GM12801 (cell line): ENCODE measurements around the gene HRC.

Experiments
- TF ChIP-seq, protein P1 (sequence below): IDR thresholded peaks from one replicate; pipeline ENCODE4 v1.5.1; 2011; ENCODE audit warnings: control low read depth; ENCODE audit not compliant: insufficient read length; ENCODE audit errors: extremely low read depth

The HRC gene

DNA sequence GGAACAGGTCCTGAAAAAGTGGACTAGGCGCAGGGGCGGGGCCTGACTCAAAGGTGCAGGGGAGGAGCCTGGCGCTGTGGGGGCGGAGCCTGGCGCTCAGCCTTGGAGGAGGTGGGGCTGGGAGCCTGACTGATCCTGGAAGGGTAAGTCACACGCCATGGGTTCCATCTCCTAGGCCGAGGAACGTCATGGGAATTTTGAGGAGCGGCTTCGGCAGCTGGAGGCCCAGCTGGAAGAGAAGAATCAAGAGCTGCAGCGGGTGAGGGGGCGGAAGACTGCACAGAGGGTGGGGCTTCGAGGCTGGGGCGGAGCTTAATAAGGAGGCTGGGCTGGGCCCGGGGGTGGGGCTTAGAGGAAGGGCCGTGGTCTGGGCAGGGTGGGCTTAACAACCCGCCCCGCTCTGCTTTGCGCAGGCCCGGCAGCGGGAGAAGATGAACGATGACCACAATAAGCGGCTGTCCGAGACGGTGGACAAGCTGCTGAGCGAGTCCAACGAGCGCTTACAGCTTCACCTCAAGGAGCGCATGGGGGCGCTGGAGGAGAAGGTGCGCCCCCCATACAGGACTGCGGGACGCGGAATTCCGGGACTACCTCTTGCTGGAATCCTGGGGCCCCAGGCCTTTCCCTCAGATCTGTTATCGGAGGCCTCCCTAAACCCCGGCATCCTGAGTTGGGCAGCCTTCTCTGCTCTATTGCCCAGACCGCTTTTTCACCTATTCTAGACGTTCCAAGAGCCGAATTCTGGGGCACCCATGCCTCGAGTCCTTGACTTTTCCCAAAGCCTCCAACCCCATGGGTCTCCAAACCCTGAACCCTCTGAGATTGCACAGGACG, 21.4 kb downstream of the HRC start:
- TF ChIP-seq, protein P1, sequence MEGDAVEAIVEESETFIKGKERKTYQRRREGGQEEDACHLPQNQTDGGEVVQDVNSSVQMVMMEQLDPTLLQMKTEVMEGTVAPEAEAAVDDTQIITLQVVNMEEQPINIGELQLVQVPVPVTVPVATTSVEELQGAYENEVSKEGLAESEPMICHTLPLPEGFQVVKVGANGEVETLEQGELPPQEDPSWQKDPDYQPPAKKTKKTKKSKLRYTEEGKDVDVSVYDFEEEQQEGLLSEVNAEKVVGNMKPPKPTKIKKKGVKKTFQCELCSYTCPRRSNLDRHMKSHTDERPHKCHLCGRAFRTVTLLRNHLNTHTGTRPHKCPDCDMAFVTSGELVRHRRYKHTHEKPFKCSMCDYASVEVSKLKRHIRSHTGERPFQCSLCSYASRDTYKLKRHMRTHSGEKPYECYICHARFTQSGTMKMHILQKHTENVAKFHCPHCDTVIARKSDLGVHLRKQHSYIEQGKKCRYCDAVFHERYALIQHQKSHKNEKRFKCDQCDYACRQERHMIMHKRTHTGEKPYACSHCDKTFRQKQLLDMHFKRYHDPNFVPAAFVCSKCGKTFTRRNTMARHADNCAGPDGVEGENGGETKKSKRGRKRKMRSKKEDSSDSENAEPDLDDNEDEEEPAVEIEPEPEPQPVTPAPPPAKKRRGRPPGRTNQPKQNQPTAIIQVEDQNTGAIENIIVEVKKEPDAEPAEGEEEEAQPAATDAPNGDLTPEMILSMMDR, result no peak

DNA sequence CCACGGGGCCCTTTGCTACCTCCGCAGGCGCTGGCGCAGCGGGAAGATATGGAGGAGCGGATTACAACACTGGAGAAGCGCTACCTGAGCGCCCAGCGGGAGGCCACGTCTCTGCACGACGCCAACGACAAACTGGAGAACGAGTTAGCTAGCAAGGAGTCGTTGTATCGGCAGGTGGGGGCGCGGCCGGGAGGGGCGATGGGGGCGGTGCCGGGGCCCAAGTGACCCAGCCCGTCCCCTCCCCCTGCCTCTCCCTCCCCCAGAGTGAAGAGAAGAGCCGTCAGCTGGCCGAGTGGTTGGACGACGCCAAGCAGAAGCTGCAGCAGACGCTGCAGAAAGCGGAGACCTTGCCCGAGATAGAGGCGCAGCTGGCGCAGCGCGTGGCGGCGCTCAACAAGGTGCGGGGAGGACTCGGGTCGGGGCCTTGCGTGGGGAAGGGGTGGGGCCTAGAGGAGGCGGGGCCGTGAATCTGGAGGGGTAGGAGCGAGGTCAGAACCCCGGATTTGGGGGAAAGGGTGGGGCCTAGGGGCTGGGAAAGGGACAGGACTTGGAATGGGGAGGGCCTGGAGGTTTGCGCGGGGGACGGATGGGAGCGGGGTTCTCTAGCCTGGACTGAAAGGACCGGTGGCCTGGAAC, 22.1 kb downstream of the HRC start:
- TF ChIP-seq, protein P1, result no peak

DNA sequence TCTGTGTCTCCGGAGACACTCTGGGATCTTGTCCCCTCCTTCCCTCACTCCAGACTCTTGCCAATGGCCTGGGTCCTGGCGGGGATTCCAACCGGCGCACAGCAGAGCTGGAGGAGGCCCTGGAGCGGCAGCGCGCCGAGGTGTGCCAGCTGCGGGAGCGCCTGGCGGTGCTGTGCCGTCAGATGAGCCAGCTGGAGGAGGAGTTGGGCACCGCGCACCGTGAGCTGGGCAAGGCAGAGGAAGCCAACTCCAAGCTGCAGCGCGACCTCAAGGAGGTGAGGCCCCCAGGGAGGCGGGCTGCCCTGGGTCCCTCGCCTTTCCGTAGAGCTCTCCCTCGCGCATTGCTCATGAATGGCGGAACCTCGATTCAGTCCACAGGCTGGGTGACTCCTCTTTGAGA, 24.9 kb downstream of the HRC start:
- TF ChIP-seq, protein P1, result no peak

- TF ChIP-seq, protein P1, result no peak
Observed at GRCh38 chr19:49129238-49129583, 26.0 kb downstream of the HRC start.

DNA sequence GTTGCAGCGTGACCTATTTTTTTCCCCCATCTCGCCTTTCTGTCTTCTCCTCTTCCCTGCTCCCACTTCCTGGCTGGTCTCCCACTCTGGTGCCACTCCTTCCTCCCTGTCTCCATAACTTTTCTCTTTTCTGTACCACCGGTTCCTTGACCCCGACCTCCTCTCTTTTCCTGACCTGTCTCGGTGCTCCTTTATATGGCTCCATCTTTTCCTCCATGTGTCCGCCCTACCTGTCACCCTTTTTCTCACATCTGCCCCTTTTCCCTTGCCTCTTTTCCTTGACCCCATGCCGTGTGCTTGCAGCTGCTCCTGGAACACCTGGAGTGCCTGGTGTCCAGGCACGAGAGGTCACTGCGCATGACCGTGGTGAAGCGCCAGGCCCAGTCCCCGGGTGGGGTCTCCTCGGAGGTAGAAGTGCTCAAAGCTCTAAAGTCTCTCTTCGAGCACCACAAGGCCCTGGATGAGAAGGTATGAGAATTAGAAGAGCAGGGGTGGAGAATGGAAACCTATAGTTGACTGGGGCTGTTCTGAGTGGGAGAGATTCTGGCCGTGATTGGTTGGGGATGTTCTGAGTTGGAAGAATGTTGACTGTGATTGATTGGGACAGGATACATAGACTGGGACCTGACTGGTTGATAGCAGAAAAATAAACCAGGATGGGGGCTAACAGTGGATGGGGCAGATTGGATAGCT, 26.5 kb downstream of the HRC start:
- TF ChIP-seq, protein P1, result no peak

DNA sequence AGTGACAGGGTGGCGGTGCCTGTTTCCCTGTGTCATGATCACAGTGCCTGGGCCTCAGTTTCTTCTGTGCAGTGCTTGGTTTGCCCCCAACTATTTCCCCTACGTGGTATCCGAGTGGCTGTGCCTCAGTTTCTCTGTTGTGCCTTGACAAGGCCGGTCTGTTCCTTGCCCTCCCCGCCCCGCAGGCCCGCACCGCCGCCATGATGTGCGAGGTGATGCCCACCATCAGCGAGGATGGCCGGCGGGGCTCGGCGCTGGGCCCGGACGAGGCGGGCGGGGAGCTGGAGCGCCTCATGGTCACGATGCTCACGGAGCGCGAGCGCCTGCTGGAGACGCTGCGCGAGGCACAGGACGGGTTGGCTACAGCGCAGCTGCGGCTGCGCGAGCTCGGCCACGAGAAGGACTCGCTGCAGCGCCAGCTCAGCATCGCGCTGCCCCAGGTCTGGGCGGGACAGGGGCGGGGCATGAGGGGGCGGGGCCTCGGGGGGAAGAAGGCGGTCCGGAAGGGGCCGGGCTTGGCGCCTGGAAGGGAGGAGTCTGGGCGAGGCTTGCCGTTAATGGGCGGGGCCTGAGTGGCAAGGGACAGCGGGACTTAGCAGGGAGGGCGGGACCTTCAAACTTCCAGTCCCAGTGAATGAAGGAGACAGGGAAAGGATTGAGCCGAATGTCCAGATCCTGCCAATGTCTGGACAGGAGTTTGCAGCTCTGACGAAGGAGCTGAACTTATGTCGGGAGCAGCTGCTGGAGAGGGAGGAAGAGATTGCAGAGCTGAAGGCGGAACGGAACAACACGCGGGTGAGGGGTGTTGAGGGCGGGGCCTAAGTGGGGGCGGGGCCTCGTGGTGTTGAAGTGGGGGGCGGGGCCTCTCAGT, 27.3 kb downstream of the HRC start:
- TF ChIP-seq, protein P1, result no peak
